Large intestine (tissue), 3 donors: Measurements from ENCODE around the gene ZFAND3. TPM values are rescaled to one million over a fixed set of nuclear protein-coding genes. Genes with fewer than 3 reads are reported as not detected.
"Not testable (repeated sequence)": the region's sequence is repeated elsewhere in the genome, so short reads cannot be mapped to it uniquely, and the experiment has no call there.

Source experiments
- DNase-seq, 2 donors: peaks; one replicate each; pipeline versions ENCODE4 v3.0.0 to v3.0.0-alpha.2; 2013
- H3K27ac ChIP-seq: one replicate; pipeline ENCODE4 v1.5.1; 2013; ENCODE audit warnings: low read length
- H3K27me3 ChIP-seq: 2 replicates; pipeline ENCODE4 v1.6.1; 2013; ENCODE audit warnings: low read length; ENCODE audit not compliant: control insufficient read depth, insufficient read depth
- H3K36me3 ChIP-seq: 2 replicates; pipeline ENCODE4 v1.6.1; 2013; ENCODE audit warnings: low read length; ENCODE audit not compliant: control insufficient read depth, insufficient read depth
- H3K4me1 ChIP-seq: one replicate; pipeline ENCODE4 v1.6.1; 2013; ENCODE audit warnings: low read length; ENCODE audit not compliant: control insufficient read depth, insufficient read depth
- H3K4me3 ChIP-seq: one replicate; pipeline ENCODE4 v1.5.1; 2013; ENCODE audit warnings: low read length
- H3K9me3 ChIP-seq: one replicate; pipeline ENCODE4 v1.6.1; 2013; ENCODE audit warnings: mild to moderate bottlenecking, low read depth, low read length, moderate library complexity; ENCODE audit not compliant: control insufficient read depth
- WGBS: methylation state at CpG from one replicate; pipeline ENCODE4 v1.1.5; 2013; ENCODE audit warnings: low lambda C conversion rate; ENCODE audit not compliant: insufficient coverage; 5-methylcytosine and 5-hydroxymethylcytosine counted together
- polyA plus RNA-seq: library from polyadenylated mRNA; unstranded; fragments of 120-200 nt; gene quantifications from one replicate; pipeline ENCODE4 v1.2.1, GENCODE V29; 2013

Gene ZFAND3
- polyA plus RNA-seq, 1 donor = 82.3 TPM

- Histone ChIP-seq H3K36me3 (no peaks in the 10 kb centered on the region), H3K9me3 (no peaks in the 10 kb centered on the region), H3K27me3 (no peaks in the 10 kb centered on the region), H3K4me1 (no peaks in the 10 kb centered on the region), H3K27ac (no peak overlapping the region), H3K4me3 (no peak overlapping the region)
- 100% methylated on average over 1 of the region's 1 CpG for WGBS
- no peak for DNase-seq
Observed at GRCh38 chr6:37943436-37944058, 124.0 kb downstream of the ZFAND3 start.

- DNase-seq = no peak
- no peak overlapping the region for H3K4me3 ChIP-seq
- H3K27me3 ChIP-seq = no peaks in the 10 kb centered on the region
Observed at GRCh38 chr6:37946057-37946456, 126.5 kb downstream of the ZFAND3 start.

GRCh38 chr6:37947468-37947867 is 127.9 kb downstream of the ZFAND3 start:
- no peak for DNase-seq

More at GRCh38 chr6:37946057-37946456, 126.5 kb downstream of the ZFAND3 start:
- H3K9me3 ChIP-seq = no peaks in the 10 kb centered on the region
- no peak overlapping the region for H3K27ac ChIP-seq
- H3K36me3 ChIP-seq = no peaks in the 10 kb centered on the region
- no CpG with 5 or more reads among the region's 2 CpGs for WGBS
- H3K4me1 ChIP-seq = no peaks in the 10 kb centered on the region

GRCh38 chr6:37948584-37948983 is 129.1 kb downstream of the ZFAND3 start:
- H3K27me3 ChIP-seq, H3K9me3 ChIP-seq, H3K36me3 ChIP-seq, DNase-seq, H3K4me3 ChIP-seq, H3K4me1 ChIP-seq, H3K27ac ChIP-seq: not testable (repeated sequence)
- WGBS = 90% methylated on average over 2 of the region's 2 CpGs

More at GRCh38 chr6:37947468-37947867, 127.9 kb downstream of the ZFAND3 start:
- Histone ChIP-seq H3K27ac (no peak overlapping the region), H3K36me3 (no peaks in the 10 kb centered on the region), H3K27me3 (no peaks in the 10 kb centered on the region), H3K9me3 (no peaks in the 10 kb centered on the region), H3K4me3 (no peak overlapping the region), H3K4me1 (no peaks in the 10 kb centered on the region)

- Histone ChIP-seq H3K4me1 (no peaks in the 10 kb centered on the region), H3K27me3 (no peaks in the 10 kb centered on the region), H3K27ac (no peak overlapping the region), H3K36me3 (no peaks in the 10 kb centered on the region), H3K4me3 (no peak overlapping the region), H3K9me3 (no peaks in the 10 kb centered on the region)
- WGBS = no CpG with 5 or more reads among the region's 2 CpGs
- DNase-seq = no peak
Observed at GRCh38 chr6:37952027-37952426, 132.5 kb downstream of the ZFAND3 start.

GRCh38 chr6:37954791-37955190 is 135.3 kb downstream of the ZFAND3 start:
- Histone ChIP-seq H3K9me3 (no peaks in the 10 kb centered on the region), H3K27ac (no peak overlapping the region), H3K4me1 (no peaks in the 10 kb centered on the region), H3K4me3 (no peak overlapping the region), H3K36me3 (no peaks in the 10 kb centered on the region), H3K27me3 (no peaks in the 10 kb centered on the region)
- no peak for DNase-seq

- 100% methylated on average over 2 of the region's 5 CpGs for WGBS
- no peak for DNase-seq
- no peaks in the 10 kb centered on the region for H3K27me3 ChIP-seq
- no peaks in the 10 kb centered on the region for H3K4me1 ChIP-seq
- H3K27ac ChIP-seq = no peak overlapping the region
- no peaks in the 10 kb centered on the region for H3K36me3 ChIP-seq
- no peak overlapping the region for H3K4me3 ChIP-seq
- H3K9me3 ChIP-seq = no peaks in the 10 kb centered on the region
Observed at GRCh38 chr6:37956711-37957275, 137.3 kb downstream of the ZFAND3 start.

GRCh38 chr6:37959061-37959460 is 139.5 kb downstream of the ZFAND3 start:
- H3K27me3 ChIP-seq = no peaks in the 10 kb centered on the region
- no peak overlapping the region for H3K4me3 ChIP-seq
- H3K36me3 ChIP-seq = no peaks in the 10 kb centered on the region
- DNase-seq = no peak
- H3K27ac ChIP-seq = no peak overlapping the region
- H3K9me3 ChIP-seq = no peaks in the 10 kb centered on the region
- no peaks in the 10 kb centered on the region for H3K4me1 ChIP-seq
- no CpG with 5 or more reads among the region's 3 CpGs for WGBS

- WGBS = no CpG with 5 or more reads among the region's 4 CpGs
- no peak overlapping the region for H3K27ac ChIP-seq
- H3K4me1 ChIP-seq = no peaks in the 10 kb centered on the region
- H3K9me3 ChIP-seq = no peaks in the 10 kb centered on the region
- no peak overlapping the region for H3K4me3 ChIP-seq
- H3K36me3 ChIP-seq = no peaks in the 10 kb centered on the region
- no peaks in the 10 kb centered on the region for H3K27me3 ChIP-seq
- DNase-seq = no peak
Observed at GRCh38 chr6:37960139-37960935, 140.8 kb downstream of the ZFAND3 start.

- DNase-seq, H3K4me1 ChIP-seq, H3K4me3 ChIP-seq, H3K9me3 ChIP-seq, H3K36me3 ChIP-seq, H3K27ac ChIP-seq, H3K27me3 ChIP-seq: not testable (repeated sequence)
- WGBS = no CpG with 5 or more reads among the region's 17 CpGs
Observed at GRCh38 chr6:37962481-37963080, 143.1 kb downstream of the ZFAND3 start.
